NCI-H2171 (cell line): ENCODE results near the gene SETX.
A peak's percentile ranks its signal among the peaks of the same experiment; 100 is the strongest.

Source experiments
- DNase-seq: peaks from one replicate; lab custom pipeline; 2025; lab: John Stamatoyannopoulos, UW

The SETX gene

DNA sequence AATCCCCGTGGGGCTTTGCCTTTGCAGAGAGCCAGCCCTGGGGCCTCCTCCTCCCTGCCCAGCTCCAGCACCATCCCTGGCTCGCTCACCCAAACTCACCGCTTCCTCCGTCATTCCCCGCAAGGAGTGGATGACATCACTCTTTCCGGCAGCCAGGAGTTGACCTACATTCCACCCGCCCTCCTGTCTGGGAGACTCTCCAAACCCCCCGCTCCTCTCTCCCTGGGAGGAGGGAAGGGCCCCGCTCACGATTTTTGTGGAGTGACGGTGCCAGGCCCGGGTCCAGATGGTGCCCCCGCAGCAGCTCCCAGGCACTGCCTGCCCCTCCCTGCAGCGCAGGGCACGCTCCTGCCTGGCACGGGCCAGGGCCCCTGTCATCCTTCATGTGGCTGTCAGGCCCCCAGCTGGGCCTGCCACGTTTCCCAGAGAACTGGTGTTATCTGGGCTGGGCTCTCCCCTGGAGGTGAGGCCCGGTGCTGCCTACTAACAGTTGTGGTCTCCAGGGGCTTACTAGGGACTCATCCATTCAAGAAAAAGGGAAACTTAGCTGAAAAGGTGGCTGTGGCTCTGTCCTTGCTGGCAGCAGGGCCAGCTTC, 140.7 kb downstream of the SETX start:
- DNase-seq, result peak; percentile 97

GRCh38 chr9:132211570-132211969, 143.2 kb downstream of the SETX start:
- no peak for DNase-seq
